ENCODE data around the gene DUOX2.
"Not testable (repeated sequence)": the region's sequence is repeated elsewhere in the genome, so short reads cannot be mapped to it uniquely, and the experiment has no call there.

The DUOX2 gene

GRCh38 chr15:45138814-45139765 is 25.1 kb upstream of the DUOX2 start:
- DNase-seq: no peak

DNA sequence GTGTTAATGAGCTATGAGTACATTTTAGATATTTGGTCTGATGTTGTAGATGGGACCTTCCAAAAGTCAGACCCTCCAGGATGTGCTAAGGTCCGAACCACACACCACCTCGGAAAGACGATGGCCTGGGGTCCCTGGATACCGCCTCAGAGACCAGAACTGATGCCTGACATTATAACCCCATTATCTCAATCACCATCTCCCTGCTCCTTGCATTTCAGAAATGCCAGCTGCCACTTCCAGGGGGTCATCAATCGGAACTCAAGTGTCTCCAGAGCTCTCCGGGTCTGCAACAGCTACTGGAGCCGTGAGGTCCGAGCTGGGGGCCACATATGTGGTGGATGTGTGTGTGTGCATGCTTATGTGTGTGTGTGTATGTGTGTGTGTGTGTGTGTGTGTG is 23.7 kb upstream of the DUOX2 start:
- no peak for DNase-seq

- DNase-seq: no peak
Observed at GRCh38 chr15:45136378-45136764, 22.4 kb upstream of the DUOX2 start.

DNA sequence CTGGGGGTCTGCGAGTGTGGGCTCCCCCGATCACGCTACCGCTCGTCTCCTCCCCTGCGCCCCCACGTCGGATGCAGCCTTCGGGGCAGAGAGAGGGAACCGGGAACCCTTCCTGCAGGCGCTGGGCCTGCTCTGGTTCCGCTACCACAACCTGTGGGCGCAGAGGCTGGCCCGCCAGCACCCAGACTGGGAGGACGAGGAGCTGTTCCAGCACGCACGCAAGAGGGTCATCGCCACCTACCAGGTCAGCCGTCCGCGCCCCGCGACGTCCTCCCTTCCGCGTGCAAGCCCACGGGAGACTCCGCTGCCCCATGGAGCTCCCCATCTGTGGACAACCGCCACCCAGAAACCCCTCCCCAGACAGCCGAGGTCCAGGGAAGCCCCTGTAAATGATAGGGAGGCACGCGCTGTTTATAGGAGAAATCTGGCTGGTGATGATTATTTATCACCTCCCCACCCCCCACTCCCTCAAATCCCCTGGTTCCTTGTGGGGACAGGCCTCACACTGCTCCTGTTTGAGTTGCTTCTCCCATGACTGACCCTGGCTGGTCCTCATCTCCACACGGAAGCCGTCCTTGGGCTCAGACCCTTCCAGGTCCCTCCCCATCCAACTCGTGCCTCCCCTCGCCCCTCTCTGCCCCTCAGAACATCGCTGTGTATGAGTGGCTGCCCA is 21.9 kb upstream of the DUOX2 start:
- DNase-seq: not testable (repeated sequence)

- DNase-seq: no peak
Observed at GRCh38 chr15:45134682-45135604, 21.0 kb upstream of the DUOX2 start.

- no peak for DNase-seq
Observed at GRCh38 chr15:45134046-45134445, 20.1 kb upstream of the DUOX2 start.

DNA sequence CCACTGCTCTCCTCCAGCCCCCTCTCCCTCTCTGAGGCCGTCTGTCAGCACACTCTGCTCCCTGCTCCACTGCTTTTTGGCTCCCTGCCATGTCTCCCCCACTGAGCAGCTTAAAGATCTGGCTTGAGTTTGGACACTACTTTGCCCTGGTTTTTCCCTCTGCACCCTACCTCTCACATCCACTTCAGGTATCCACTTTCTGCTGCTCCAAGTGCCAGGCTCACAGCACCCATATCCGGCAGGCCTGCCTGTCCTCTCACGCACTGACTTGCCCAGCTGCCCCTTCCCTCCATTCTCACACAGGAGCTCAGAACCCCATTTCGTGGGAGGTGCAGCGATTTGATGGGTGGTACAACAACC is 19.6 kb upstream of the DUOX2 start:
- DNase-seq: no peak

DNA sequence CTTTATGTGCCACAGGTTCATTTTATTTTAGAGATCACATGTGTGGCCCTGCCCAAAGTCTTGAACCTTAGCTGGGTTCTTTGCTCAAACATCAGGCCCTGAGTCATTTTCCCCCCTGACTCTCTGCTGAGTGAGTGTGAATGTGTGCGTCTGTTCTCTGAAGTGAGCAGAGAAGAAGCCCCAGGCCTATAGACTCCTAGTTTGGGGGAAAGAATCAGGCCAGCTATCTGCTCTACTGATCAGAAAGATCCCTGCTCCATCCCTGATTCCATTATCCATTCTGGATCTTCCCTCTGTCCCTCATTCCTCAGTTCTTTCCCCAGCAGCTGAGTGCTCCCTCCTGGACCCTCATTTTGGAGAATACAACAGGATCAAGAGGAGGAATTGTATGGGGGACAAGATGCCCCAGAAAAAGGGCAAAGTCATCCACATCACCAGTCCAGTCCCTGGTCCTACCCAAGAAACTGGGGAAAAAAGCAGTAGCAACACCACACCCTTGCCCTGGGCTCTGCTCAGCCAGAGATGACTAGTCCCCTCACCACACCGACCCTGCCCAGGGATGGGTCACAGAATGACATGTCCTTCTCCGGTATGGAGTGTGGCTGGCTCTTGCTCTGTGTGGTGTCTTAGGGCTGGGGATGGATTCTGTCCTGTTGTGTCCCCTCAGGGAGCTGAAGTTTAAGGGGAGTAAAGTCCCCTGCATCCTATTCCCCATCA is 19.0 kb upstream of the DUOX2 start:
- no peak for DNase-seq

- DNase-seq: no peak
Observed at GRCh38 chr15:45131510-45131909, 17.5 kb upstream of the DUOX2 start.

- DNase-seq: no peak
Observed at GRCh38 chr15:45130291-45131000, 16.5 kb upstream of the DUOX2 start.

- DNase-seq: no peak
Observed at GRCh38 chr15:45129651-45130129, 15.7 kb upstream of the DUOX2 start, which contains the start of the genes DUOX1 and DUOXA1. Gene DUOX1, plus strand, starts transcription at chr15:45129994. Its CDS starts 1,973 bp downstream, at chr15:45131967. Gene DUOXA1, minus strand, starts transcription at chr15:45129879. Its CDS starts 6,865 bp downstream, at chr15:45123014.

DNA sequence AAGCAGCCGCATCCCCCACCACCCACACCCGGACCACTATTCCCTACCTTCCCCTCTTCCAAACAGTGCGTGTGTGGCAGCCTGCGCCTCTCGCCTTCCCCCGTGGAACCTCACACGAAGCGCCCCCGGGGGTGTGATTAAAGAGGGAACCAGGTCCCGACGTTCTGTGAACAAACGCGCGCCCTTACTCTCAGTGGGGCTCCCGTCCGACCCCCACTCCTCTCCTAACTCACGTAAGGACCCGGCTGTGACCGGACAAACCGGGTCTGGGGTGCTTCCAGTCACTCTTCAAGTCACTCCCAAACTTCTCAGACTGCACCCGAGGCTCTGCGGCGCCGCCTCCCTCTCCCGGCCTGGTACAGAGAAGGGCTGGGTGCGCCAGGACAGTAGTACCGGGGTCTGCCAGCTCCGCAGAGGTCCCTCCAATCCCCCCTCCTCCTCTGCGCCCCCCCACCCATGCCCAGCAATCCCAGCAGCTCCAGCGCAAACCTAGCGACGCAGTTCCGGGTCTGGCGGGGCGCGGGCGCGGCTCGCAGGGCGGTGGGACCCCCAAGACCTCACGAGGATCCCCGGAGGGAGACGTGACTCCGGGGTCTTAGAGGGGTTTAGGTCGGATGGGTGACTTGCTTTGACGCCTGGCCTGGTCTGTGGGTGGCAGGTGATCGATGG is 15.1 kb upstream of the DUOX2 start:
- DNase-seq: no peak

DNA sequence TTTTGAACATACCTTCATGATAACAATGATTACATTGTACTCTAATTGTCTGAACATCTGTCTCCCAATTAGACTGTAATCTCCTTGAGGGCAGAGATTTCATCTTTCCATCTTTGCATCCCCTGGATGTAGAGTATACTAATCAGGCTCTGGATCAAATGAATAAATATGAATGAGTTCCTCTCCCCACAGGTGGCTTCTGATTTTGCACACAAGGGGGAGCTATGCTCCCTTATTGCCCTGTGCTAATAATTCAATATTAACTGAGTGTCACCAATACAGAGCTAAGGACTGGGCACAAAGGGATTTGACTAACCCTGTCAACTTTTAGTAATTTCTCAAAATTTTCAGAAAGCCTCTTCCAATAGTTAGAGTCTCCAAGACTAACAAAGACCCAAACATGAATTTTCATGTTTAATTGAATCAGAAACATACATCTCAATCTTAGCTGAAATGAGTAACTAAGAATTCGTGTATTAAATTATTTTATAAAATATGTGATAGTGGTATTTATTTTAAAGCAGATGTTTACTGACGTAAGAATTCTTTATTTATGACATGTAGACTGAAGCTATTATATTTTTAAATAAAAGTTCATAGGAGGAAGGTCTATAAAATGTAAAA is 12.7 kb upstream of the DUOX2 start:
- DNase-seq: peak; percentile 28

DNA sequence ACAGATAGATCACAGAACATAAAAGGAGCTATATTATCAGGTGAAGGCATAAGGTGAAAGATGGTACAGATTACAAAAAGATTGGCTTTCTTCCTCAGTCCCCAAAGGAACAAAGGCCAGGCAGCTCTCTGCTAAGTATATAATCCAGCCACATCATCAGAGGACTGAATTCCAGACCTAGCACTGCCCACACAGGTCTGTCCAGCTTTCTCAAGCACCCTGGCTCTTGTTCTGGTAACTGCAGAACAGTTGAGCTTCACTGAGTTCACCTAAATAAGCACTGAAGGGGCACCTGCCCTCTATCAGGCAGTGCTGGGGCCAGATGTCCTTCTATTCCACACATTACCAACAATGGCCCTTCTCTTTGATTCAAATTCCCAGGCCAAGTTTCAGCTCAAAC is 9.4 kb upstream of the DUOX2 start:
- DNase-seq: no peak

GRCh38 chr15:45122719-45123118 is 8.7 kb upstream of the DUOX2 start:
- no peak for DNase-seq

- DNase-seq: peak; percentile 89
Observed at GRCh38 chr15:45121706-45122417, 7.9 kb upstream of the DUOX2 start.

GRCh38 chr15:45121020-45121419 is 7.0 kb upstream of the DUOX2 start:
- no peak for DNase-seq

DNA sequence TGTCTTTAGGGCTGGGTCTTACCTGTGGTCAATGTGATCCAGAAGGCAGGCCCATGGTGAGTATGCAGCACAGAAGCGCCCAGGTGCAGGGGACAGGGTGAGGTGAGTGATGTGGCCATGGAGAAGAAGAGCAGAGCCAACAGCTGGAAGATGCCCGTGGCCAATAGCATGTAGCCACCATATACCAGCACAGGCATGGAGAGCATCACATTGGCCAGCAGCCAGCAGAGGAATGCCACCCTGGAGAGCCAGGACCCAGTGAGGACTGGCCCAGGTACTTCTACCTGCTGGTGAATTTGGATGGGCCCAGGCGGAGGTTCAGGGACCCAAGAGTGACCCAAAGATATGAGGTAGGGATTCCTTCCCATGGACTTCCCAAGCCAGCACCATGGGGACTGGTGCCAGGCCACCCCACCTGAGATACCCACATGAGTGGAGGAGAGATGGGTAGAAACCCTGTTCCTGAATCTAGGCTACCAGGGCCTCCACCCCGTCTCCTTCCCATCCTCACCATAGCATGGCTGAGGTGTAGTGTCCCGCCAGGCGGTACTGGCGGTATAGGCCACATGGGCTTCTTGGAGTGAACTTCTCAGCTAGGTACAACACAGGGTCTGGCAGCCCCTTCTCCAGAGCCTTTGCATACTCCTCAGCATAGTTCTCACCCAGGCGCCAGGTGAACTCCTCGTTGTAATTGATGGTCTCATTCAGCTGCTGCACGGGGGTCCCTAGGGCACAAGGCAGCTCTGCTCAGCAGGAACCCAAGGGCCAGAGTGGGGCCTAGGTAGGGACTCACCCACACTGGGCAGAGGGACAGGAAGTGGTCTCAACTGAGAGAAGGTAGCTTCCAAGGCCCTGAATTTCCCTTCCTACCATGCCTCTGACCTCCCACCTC is 6.4 kb upstream of the DUOX2 start:
- DNase-seq: no peak

- DNase-seq: no peak
Observed at GRCh38 chr15:45118996-45119395, 5.0 kb upstream of the DUOX2 start.

Data from fibroblast of upper back skin (primary cell).